ENCODE data around the gene TRIM71.

TRIM71 gene

GRCh38 chr3:32816439-32817256 is 1.1 kb upstream of the TRIM71 start:
- no peaks in the 10 kb centered on the region for H3K4me1 ChIP-seq (ENCODE audit: control insufficient read depth, low read length)
- H3K9me2 ChIP-seq (replicated peaks; ENCODE audit: control insufficient read depth, low read length): no peaks in the 10 kb centered on the region
- peaks cover 10% of the 10 kb centered on the region for H3K27me3 ChIP-seq (ENCODE audit: control insufficient read depth, low read length)
- no peaks in the 10 kb centered on the region for H3F3A ChIP-seq (ENCODE audit: control insufficient read depth, insufficient read depth)
- H3K36me3 ChIP-seq (ENCODE audit: control insufficient read depth, low read length): no peaks in the 10 kb centered on the region
- H3K79me2 ChIP-seq (ENCODE audit: control insufficient read depth, low read length): no peaks in the 10 kb centered on the region
- H3K4me2 ChIP-seq (ENCODE audit: low read length): no peak overlapping the region
- H3K9me3 ChIP-seq (ENCODE audit: control insufficient read depth, insufficient read depth, low read length): no peaks in the 10 kb centered on the region
- no peak overlapping the region for H3K27ac ChIP-seq (ENCODE audit: low read depth, low read length)
- TF ChIP-seq CTCF (IDR thresholded peaks at IDR 0.05; ENCODE audit: low read depth, low read length, poor library complexity, severe bottlenecking) (no peak), EZH2phosphoT487 (IDR thresholded peaks at IDR 0.05; ENCODE audit: borderline replicate concordance, low read length) (no peak)
- no peak overlapping the region for H3K4me3 ChIP-seq (ENCODE audit: low read length)
- no peaks in the 10 kb centered on the region for H4K20me1 ChIP-seq (ENCODE audit: control insufficient read depth, insufficient read depth, low read depth, low read length)

GRCh38 chr3:32817257-32817557 is 590 bp upstream of the TRIM71 start:
- Histone ChIP-seq H3K4me2 (ENCODE audit: low read length) (no peak overlapping the region), H3K27ac (ENCODE audit: low read depth, low read length) (no peak overlapping the region)

GRCh38 chr3:32818229-32818969 is 602 bp downstream of the TRIM71 start:
- no peaks in the 10 kb centered on the region for H3K36me3 ChIP-seq (ENCODE audit: control insufficient read depth, low read length)
- H3K4me1 ChIP-seq (ENCODE audit: control insufficient read depth, low read length): no peaks in the 10 kb centered on the region
- no peak overlapping the region for H3K4me3 ChIP-seq (ENCODE audit: low read length)
- no peaks in the 10 kb centered on the region for H3K79me2 ChIP-seq (ENCODE audit: control insufficient read depth, low read length)
- H3K27ac ChIP-seq (ENCODE audit: low read depth, low read length): no peak overlapping the region
- TF ChIP-seq EZH2phosphoT487 (IDR thresholded peaks at IDR 0.05; ENCODE audit: borderline replicate concordance, low read length) (no peak), CTCF (IDR thresholded peaks at IDR 0.05; ENCODE audit: low read depth, low read length, poor library complexity, severe bottlenecking) (no peak)
- H3K9me3 ChIP-seq (ENCODE audit: control insufficient read depth, insufficient read depth, low read length): no peaks in the 10 kb centered on the region
- no peaks in the 10 kb centered on the region for H4K20me1 ChIP-seq (ENCODE audit: control insufficient read depth, insufficient read depth, low read depth, low read length)
- H3K4me2 ChIP-seq (ENCODE audit: low read length): no peak overlapping the region
- H3K9me2 ChIP-seq (replicated peaks; ENCODE audit: control insufficient read depth, low read length): no peaks in the 10 kb centered on the region
- no peaks in the 10 kb centered on the region for H3F3A ChIP-seq (ENCODE audit: control insufficient read depth, insufficient read depth)
- H3K27me3 ChIP-seq (ENCODE audit: control insufficient read depth, low read length): peaks cover 13% of the 10 kb centered on the region

More at GRCh38 chr3:32817257-32817557, 590 bp upstream of the TRIM71 start:
- Histone ChIP-seq H4K20me1 (ENCODE audit: control insufficient read depth, insufficient read depth, low read depth, low read length) (no peaks in the 10 kb centered on the region), H3K9me3 (ENCODE audit: control insufficient read depth, insufficient read depth, low read length) (no peaks in the 10 kb centered on the region), H3F3A (ENCODE audit: control insufficient read depth, insufficient read depth) (no peaks in the 10 kb centered on the region), H3K9me2 (replicated peaks; ENCODE audit: control insufficient read depth, low read length) (no peaks in the 10 kb centered on the region), H3K4me3 (ENCODE audit: low read length) (no peak overlapping the region), H3K36me3 (ENCODE audit: control insufficient read depth, low read length) (no peaks in the 10 kb centered on the region), H3K4me1 (ENCODE audit: control insufficient read depth, low read length) (no peaks in the 10 kb centered on the region), H3K27me3 (ENCODE audit: control insufficient read depth, low read length) (peaks cover 10% of the 10 kb centered on the region), H3K79me2 (ENCODE audit: control insufficient read depth, low read length) (no peaks in the 10 kb centered on the region)
- TF ChIP-seq EZH2phosphoT487 (IDR thresholded peaks at IDR 0.05; ENCODE audit: borderline replicate concordance, low read length) (no peak), CTCF (IDR thresholded peaks at IDR 0.05; ENCODE audit: low read depth, low read length, poor library complexity, severe bottlenecking) (no peak)
